Measurements from ENCODE around the gene EEF2K. TPM values are rescaled to one million over a fixed set of nuclear protein-coding genes. Genes with fewer than 3 reads are reported as not detected.
A peak's percentile ranks its signal among the peaks of the same experiment; 100 is the strongest.

Gene EEF2K
- total and polyA plus RNA-seq, 2 of the 13 experiments (the other 11 are each of a cell fraction or from before 2014, with no cell fraction given): 22.0 to 23.8 TPM

DNA sequence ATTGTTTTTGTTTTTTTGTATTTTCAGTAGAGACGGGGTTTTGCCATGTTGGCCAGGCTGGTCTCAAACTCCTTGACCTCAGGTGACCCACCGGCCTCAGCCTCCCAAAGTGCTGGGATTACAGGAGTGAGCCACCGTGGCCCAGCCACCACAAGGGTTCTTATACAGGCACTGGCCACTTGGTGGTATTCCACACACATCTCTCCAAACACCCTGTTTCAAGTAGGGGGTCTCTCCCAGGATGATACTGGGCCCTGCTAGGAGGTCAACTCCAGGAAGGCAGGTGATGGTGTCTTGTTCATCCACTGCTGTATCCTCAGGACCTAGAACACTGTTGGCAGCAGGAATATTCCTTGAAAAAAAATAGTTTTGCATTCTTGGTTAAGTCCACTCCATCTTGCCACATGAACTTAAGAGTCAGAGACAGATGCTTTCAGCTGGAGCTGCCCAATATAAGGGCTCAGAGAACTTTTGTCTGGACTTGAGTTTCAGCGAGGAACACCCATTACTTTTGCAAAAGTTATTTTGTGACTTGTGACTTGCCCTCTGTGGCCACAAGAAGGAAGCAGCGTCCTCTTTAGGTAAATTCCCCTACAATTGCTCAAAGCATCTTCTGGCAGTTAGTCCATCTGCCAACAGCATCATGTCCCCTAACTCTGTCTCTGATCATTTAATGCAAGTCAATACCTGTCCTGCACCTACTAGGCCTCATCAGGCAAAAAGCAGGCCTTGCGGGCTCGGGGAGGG lies 7.4 kb upstream of the EEF2K start (continued):
- TF ChIP-seq NFAT5 (CRISPR knock-in tag; IDR thresholded peaks at IDR 0.05) (0 out of 2 replicates have a peak, but pooled peaks have one; percentile 52), ZNF614 (CRISPR knock-in tag; IDR thresholded peaks at IDR 0.05; ENCODE audit: borderline replicate concordance) (0 out of 2 replicates have a peak, but pooled peaks have one; percentile 10), ZNF792 (CRISPR knock-in tag; IDR thresholded peaks at IDR 0.05) (no peak), TEAD3 (CRISPR knock-in tag; optimal IDR thresholded peaks at IDR 0.05; ENCODE audit: borderline replicate concordance) (peak; percentile 25), ZNF670 (CRISPR knock-in tag; IDR thresholded peaks at IDR 0.05; ENCODE audit: borderline replicate concordance) (no peak), BRCA1 (CRISPR knock-in tag; IDR thresholded peaks at IDR 0.05) (no peak), ZMAT5 (CRISPR knock-in tag; IDR thresholded peaks at IDR 0.05; ENCODE audit: borderline replicate concordance, low read depth) (no peak), STAG1 (CRISPR knock-in tag; IDR thresholded peaks at IDR 0.05) (peak; percentile 47), ZNF430 (CRISPR knock-in tag; IDR thresholded peaks at IDR 0.05) (peak; percentile 29; the same call in 1 of the 2 replicates), JUNB (CRISPR knock-in tag; IDR thresholded peaks at IDR 0.05; ENCODE audit: borderline replicate concordance) (no peak), ZNF687 (CRISPR knock-in tag; IDR thresholded peaks at IDR 0.05) (no peak), DMAP1 (CRISPR knock-in tag; IDR thresholded peaks at IDR 0.05) (no peak), CC2D1A (CRISPR knock-in tag; IDR thresholded peaks at IDR 0.05) (no peak), TRIM24 (CRISPR knock-in tag; IDR thresholded peaks at IDR 0.05) (no peak), MLLT10 (CRISPR knock-in tag; IDR thresholded peaks at IDR 0.05) (no peak)
- TF ChIP-seq, protein P1, sequence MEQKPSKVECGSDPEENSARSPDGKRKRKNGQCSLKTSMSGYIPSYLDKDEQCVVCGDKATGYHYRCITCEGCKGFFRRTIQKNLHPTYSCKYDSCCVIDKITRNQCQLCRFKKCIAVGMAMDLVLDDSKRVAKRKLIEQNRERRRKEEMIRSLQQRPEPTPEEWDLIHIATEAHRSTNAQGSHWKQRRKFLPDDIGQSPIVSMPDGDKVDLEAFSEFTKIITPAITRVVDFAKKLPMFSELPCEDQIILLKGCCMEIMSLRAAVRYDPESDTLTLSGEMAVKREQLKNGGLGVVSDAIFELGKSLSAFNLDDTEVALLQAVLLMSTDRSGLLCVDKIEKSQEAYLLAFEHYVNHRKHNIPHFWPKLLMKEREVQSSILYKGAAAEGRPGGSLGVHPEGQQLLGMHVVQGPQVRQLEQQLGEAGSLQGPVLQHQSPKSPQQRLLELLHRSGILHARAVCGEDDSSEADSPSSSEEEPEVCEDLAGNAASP (CRISPR knock-in tag; IDR thresholded peaks at IDR 0.05; ENCODE audit: borderline replicate concordance): peak; percentile 77; the same call in 1 of the 2 replicates
- TF ChIP-seq, protein P2, sequence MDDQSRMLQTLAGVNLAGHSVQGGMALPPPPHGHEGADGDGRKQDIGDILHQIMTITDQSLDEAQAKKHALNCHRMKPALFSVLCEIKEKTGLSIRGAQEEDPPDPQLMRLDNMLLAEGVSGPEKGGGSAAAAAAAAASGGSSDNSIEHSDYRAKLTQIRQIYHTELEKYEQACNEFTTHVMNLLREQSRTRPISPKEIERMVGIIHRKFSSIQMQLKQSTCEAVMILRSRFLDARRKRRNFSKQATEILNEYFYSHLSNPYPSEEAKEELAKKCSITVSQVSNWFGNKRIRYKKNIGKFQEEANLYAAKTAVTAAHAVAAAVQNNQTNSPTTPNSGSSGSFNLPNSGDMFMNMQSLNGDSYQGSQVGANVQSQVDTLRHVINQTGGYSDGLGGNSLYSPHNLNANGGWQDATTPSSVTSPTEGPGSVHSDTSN (CRISPR knock-in tag; IDR thresholded peaks at IDR 0.05; ENCODE audit: borderline replicate concordance): 0 out of 2 replicates have a peak, but pooled peaks have one; percentile 20

All from HepG2 (cell line).